GM18909 (cell line): ENCODE data around the gene PARP3.

Source experiments
- ATAC-seq: cut with Tn5 transposase; IDR thresholded peaks from one replicate; pipeline ENCODE4 v1.9.1; 2021; ENCODE audit warnings: mild to moderate bottlenecking; ENCODE audit not compliant: unreplicated experiment, poor library complexity

The PARP3 gene

DNA sequence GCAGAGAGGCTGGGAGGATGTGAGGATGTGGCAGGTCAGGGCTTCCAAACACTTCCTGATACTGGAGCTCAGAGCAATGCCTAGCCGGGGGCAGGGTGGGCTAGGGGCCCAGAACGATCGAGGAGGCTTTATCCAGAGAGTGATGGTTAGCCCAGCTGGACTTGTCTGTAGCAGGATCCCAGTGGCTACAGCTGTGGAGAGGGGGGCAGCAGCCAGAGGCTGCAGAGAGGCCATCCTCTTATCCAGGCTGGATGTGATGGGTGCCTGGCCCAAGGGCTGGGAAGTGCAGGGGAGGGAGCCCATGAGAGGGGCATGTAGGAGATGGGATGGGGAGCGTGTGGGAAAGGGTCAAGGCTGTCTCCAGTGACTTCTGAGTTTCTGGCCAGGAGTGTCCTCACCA is 4.6 kb downstream of the PARP3 start:
- no peak for ATAC-seq

DNA sequence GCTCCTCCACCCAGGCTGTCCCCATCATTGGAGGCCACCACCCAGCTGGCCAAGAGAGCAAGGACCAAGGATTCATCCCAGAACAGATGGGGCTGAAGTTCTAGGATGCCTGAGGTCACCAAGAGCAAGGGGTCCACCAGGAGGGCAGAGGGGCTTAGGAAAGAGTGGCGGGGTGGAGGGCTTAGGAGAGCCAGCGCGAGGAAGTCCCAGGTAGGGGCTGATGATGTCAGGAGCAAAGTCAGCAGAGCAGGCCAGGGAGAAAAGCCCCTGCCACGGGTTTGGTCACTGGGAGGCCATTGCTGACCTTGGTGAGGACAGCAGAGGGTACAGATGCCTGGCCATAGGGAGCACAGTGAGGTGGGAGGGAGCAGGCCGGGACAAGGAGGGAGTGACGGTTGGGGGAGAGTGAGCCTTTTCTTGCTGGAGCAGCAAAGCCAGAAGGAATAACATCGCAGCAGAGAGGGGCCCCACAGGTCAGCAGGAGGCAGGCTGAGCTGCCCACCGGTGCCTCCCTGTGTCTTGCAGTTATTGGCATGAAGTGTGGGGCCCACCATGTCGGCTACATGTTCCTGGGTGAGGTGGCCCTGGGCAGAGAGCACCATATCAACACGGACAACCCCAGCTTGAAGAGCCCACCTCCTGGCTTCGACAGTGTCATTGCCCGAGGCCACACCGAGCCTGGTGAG is 5.2 kb downstream of the PARP3 start:
- no peak for ATAC-seq

DNA sequence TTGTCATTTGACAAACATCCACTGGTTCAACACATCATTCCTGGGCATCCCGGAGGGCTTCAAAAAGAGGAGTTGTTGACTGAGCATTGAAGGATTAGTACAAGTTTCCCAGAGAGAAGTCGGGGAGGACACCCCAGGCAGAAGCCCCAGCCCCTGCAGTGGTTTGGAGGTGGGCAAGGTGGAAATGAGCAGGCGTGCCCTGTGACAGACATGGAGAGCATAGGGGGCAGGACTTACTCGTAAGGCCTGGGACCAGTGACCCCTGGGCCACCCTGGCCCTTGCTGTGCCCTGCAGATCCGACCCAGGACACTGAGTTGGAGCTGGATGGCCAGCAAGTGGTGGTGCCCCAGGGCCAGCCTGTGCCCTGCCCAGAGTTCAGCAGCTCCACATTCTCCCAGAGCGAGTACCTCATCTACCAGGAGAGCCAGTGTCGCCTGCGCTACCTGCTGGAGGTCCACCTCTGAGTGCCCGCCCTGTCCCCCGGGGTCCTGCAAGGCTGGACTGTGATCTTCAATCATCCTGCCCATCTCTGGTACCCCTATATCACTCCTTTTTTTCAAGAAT is 5.9 kb downstream of the PARP3 start:
- no peak for ATAC-seq

- ATAC-seq = no peak
These were observed 7.0 kb downstream of the PARP3 start for GRCh38 chr3:51949121-51949520.

GRCh38 chr3:51950899-51951298 is 8.7 kb downstream of the PARP3 start:
- ATAC-seq = no peak

- no peak for ATAC-seq
These were observed 11.3 kb downstream of the PARP3 start for GRCh38 chr3:51953445-51953844.

DNA sequence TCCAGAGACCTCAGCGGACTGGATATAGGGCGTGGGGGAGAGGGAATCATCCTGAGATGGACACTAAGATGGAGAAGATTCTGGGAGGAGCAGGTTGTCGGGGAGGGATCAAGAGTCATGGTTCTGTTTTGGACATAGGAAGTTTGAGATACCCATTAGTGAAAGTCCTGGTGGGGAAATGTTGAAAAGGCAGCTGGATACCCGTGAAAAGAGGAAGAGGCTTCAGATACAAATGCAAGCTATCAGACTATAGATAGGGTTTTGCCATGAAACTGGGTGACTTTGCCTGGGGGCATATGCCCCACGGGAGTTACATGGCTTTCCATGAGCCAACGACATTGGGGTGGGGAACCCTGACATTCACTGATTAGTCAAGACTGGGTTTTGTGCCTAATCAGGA is 11.9 kb downstream of the PARP3 start:
- no peak for ATAC-seq

- no peak for ATAC-seq
These were observed 12.6 kb downstream of the PARP3 start for GRCh38 chr3:51954713-51955112.

GRCh38 chr3:51955175-51955892 is 13.2 kb downstream of the PARP3 start, which contains the start of gene GPR62:
Gene GPR62, plus strand, starts transcription at chr3:51955381. Its CDS starts 272 bp downstream, at chr3:51955653.
- no peak for ATAC-seq

DNA sequence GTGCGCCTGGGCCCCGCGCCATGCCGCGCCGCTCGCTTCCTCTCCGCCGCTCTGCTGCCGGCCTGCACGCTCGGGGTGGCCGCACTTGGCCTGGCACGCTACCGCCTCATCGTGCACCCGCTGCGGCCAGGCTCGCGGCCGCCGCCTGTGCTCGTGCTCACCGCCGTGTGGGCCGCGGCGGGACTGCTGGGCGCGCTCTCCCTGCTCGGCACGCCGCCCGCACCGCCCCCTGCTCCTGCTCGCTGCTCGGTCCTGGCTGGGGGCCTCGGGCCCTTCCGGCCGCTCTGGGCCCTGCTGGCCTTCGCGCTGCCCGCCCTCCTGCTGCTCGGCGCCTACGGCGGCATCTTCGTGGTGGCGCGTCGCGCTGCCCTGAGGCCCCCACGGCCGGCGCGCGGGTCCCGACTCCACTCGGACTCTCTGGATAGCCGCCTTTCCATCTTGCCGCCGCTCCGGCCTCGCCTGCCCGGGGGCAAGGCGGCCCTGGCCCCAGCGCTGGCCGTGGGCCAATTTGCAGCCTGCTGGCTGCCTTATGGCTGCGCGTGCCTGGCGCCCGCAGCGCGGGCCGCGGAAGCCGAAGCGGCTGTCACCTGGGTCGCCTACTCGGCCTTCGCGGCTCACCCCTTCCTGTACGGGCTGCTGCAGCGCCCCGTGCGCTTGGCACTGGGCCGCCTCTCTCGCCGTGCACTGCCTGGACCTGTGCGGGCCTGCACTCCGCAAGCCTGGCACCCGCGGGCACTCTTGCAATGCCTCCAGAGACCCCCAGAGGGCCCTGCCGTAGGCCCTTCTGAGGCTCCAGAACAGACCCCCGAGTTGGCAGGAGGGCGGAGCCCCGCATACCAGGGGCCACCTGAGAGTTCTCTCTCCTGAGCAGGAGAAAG is 14.0 kb downstream of the PARP3 start:
- ATAC-seq = peak; percentile 44

DNA sequence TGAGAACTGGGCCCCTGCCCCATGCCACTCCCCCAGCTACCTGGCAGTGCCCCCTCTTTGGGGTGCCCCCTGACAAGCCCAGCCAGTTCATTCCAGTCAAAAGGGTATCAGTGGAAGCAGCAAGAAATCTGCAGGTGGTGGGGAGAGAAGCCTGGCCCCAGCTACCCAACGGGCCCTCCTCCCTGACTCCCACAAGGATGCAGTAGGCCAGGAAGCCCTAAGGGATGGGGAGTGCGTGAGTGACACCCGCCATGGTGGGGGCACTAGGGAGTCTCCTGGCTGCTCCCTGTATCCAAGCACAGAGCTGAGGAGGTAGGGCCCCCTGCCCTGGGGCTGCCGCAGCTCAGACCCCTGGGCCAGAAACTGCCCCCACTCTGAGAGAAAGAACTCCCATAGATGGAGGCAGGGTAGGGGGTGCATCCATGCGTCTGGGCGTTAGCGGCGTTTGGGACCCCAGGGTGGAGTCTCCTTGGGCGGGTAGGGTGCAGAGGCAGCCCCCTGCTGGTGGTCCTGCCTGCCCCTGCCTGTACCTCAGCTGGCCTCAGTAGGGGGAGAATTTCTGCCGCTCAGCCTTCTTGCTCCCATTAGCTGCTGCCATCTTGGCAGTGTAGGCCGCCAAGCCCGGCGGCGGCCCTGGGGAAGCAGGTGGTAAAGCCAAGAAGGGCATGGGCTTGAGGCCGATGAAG is 15.5 kb downstream of the PARP3 start:
- no peak for ATAC-seq

GRCh38 chr3:51958603-51959521 is 16.7 kb downstream of the PARP3 start:
- no peak for ATAC-seq

GRCh38 chr3:51959651-51960050 is 17.5 kb downstream of the PARP3 start:
- ATAC-seq = no peak

DNA sequence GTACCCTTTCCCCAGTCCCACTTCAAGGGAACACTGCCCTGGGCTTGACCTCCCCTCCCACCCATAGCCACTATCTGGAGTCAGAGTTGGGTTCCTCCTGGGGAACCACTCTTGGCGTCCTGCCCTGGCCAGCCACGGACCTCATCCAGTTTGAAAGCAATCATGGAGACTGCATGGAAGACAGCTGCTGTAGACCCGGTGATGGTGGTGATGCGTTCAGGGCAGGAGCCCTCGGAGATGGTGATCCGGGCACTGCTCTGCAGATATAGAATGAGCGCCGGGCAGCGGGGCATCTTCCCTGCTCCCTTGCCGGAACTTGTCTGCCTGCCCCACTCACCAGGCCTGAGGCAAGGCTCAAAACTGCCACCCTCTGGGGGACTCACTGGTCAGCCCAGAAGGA is 18.2 kb downstream of the PARP3 start:
- no peak for ATAC-seq

- ATAC-seq = no peak
These were observed 18.8 kb downstream of the PARP3 start for GRCh38 chr3:51961011-51961410.

DNA sequence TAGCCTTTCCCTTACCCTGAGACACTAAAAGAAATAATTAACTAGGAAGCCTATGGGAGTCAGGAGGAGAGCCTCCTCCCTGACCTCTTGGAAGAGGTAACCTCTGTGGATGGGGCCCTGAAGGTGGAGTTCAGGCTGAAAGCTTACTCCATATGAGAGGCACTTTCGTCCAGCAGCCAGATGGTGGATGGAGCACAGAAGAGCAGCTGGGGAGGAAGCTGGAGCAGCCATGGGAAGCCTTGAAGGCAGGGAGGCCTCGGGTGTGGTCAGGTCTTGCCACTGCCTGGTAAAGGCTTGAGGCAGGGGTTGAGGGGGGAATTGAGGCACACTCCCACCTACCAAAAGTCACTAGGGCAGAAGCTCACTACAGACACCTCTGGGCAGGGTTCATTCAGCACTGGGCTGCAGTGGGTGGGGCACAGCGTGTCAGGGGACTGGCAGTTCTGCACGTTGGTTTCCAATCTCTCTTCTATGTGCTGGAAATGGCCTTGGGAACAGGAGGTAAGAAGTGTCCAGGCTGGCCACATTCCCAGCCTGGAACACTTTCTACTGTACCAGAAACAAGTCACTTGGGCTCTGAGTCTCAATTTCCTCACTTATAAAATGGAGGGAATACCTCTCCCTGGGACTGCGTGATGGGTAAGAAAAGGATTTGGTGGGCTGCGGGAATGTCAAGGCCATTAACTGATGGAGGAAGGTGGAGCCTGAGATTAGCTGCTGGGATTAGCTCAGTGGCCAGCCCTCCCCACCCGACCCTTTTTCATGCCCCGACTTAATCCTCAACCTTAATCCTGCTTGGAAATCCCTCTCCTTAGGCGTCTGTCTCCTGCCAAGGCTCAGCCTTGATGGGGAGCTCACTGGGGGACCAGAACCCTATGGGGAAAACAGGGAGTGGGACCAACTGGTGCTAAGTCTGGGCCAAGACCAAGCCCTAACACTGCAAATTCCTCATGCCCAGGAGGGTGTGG is 19.7 kb downstream of the PARP3 start:
- no peak for ATAC-seq

DNA sequence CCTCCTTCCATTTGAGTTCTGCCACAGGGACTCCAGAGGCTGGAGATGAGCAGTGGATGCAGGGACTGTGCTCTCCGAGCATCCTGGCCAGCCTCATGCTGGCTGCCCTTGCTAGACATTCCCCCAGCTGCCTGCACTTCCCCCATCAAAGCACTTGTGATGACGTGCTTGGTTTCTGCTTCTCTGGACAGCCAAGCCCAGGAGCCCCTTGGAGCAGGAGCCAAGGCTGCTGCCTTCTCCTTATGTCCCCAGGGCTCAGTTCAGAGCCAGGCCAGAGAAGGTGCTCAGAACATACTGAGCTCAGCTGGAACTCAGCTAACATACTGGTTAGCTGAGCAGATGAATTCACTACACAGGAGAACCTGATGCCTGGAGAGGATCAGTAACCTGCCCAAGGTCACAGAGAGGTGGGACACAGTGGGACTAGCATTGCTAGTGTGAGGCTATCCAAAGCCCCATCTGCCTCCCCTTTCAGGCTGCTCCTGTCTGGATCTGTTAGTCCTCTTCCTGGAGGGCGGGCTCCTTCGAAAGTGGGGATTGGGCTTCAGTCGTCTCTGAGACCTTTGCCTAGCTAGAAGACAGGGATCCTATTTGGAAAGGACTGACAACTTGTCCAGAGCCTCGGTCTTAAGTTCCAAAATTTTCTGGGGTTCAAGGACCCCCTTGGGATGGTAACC is 20.8 kb downstream of the PARP3 start:
- ATAC-seq = no peak
